Neural progenitor cell (in vitro differentiated cells): Measurements from ENCODE around the gene BRD9. TPM values are rescaled to one million over a fixed set of nuclear protein-coding genes. Genes with fewer than 3 reads are reported as not detected.

Source experiments
- DNase-seq: peaks from one replicate; pipeline ENCODE4 v3.0.0-alpha.2; 2016; ENCODE audit warnings: low spot score
- H2AFZ ChIP-seq: fragments of 200-600 bp; sonication (generic); replicated peaks from 2 replicates; pipeline ENCODE4 v1.6.1; 2016; ENCODE audit warnings: antibody characterized with exemption
- H3F3A ChIP-seq: fragments of 200-600 bp; sonication (generic); 2 replicates; pipeline ENCODE4 v1.6.1; 2016; ENCODE audit warnings: antibody characterized with exemption, low read depth
- H3K27ac ChIP-seq: fragments of 200-600 bp; sonication (generic); 2 replicates; pipeline ENCODE4 v1.5.1; 2016; ENCODE audit warnings: mild to moderate bottlenecking
- H3K27me3 ChIP-seq: fragments of 200-600 bp; sonication (generic); 2 replicates; pipeline ENCODE4 v1.6.1; 2016; ENCODE audit warnings: mild to moderate bottlenecking, moderate library complexity
- H3K36me3 ChIP-seq: fragments of 200-600 bp; sonication (generic); 2 replicates; pipeline ENCODE4 v1.5.1; 2016
- H3K4me1 ChIP-seq: fragments of 200-600 bp; sonication (generic); 2 replicates; pipeline ENCODE4 v1.6.1; 2016; ENCODE audit warnings: mixed run types
- H3K4me2 ChIP-seq: fragments of 200-600 bp; sonication (generic); 2 replicates; pipeline ENCODE4 v1.6.1; 2016
- H3K4me3 ChIP-seq: fragments of 200-600 bp; sonication (generic); 2 replicates; pipeline ENCODE4 v1.5.1; 2016
- H3K79me2 ChIP-seq: fragments of 200-600 bp; sonication (generic); 2 replicates; pipeline ENCODE4 v1.6.1; 2016; ENCODE audit warnings: low read depth
- H3K9ac ChIP-seq: fragments of 200-600 bp; sonication (generic); 2 replicates; pipeline ENCODE4 v1.6.1; 2016
- H3K9me3 ChIP-seq: fragments of 200-600 bp; sonication (generic); 2 replicates; pipeline ENCODE4 v1.5.1; 2016; ENCODE audit warnings: low read depth
- H4K20me1 ChIP-seq: fragments of 200-600 bp; sonication (generic); 2 replicates; pipeline ENCODE4 v1.6.1; 2016; ENCODE audit warnings: low read depth
- H3K27ac Mint-ChIP-seq: 3 replicates; pipeline ENCODE4 v1.8.0; 2021; ENCODE audit warnings: mixed read lengths
- H3K27me3 Mint-ChIP-seq: 2 replicates; pipeline ENCODE4 v1.8.0; 2022; ENCODE audit warnings: low read depth, mild to moderate bottlenecking, inconsistent platforms, moderate library complexity, mixed read lengths; ENCODE audit not compliant: insufficient read depth
- H3K36me3 Mint-ChIP-seq: 3 replicates; pipeline ENCODE4 v1.8.0; 2021; ENCODE audit warnings: mixed read lengths
- H3K4me1 Mint-ChIP-seq: 3 replicates; pipeline ENCODE4 v1.8.0; 2021; ENCODE audit warnings: mixed read lengths
- H3K4me3 Mint-ChIP-seq: 3 replicates; pipeline ENCODE4 v1.8.0; 2021; ENCODE audit warnings: mild to moderate bottlenecking, moderate library complexity, mixed read lengths
- H3K9me3 Mint-ChIP-seq: 3 replicates; pipeline ENCODE4 v1.8.0; 2020; ENCODE audit warnings: mixed read lengths
- CTCF ChIP-seq: fragments of 200-600 bp; sonication (generic); IDR thresholded peaks from 2 replicates; pipeline ENCODE4 v1.5.1; 2017; ENCODE audit warnings: antibody characterized with exemption, mild to moderate bottlenecking
- EZH2 ChIP-seq: fragments of 200-600 bp; sonication (generic); IDR thresholded peaks from 2 replicates; pipeline ENCODE4 v1.6.1; 2017; ENCODE audit warnings: antibody characterized with exemption, mild to moderate bottlenecking, moderate library complexity
- EZH2phosphoT487 ChIP-seq: fragments of 200-600 bp; sonication (generic); IDR thresholded peaks from 2 replicates; pipeline ENCODE4 v1.6.1; 2017; ENCODE audit warnings: antibody characterized with exemption
- total RNA-seq: library from RNA; depleted of rRNA; stranded (reverse); fragments of >200 nt; gene quantifications from 2 replicates; pipeline ENCODE4 v1.2.3, GENCODE V29; 2015; ENCODE audit warnings: low replicate concordance

The BRD9 gene
- total RNA-seq, 1 donor from 2014 or later, result 37.5 TPM

- no peaks in the 10 kb centered on the region for H3K9me3 ChIP-seq
- no peaks in the 10 kb centered on the region for H3K79me2 ChIP-seq
- H3K4me2 ChIP-seq, result no peak overlapping the region
- H3K27ac Mint-ChIP-seq, result no peak overlapping the region
- H2AFZ ChIP-seq, result no peak overlapping the region
- H4K20me1 ChIP-seq, result peaks cover 10% of the 10 kb centered on the region
- peaks cover 4% of the 10 kb centered on the region for H3K36me3 ChIP-seq
- H3K4me3 Mint-ChIP-seq, result no peak overlapping the region
- H3K9ac ChIP-seq, result no peak overlapping the region
- peaks cover 21% of the 10 kb centered on the region for H3K4me1 Mint-ChIP-seq
- H3K4me3 ChIP-seq, result no peak overlapping the region
- DNase-seq, result no peak
- H3K9me3 Mint-ChIP-seq, result no peaks in the 10 kb centered on the region
- no peaks in the 10 kb centered on the region for H3K27me3 ChIP-seq
- H3K27me3 Mint-ChIP-seq, result peaks cover 6% of the 10 kb centered on the region
- H3K36me3 Mint-ChIP-seq, result peaks cover 9% of the 10 kb centered on the region
- H3F3A ChIP-seq, result peaks cover 4% of the 10 kb centered on the region
- no peak overlapping the region for H3K27ac ChIP-seq
- H3K4me1 ChIP-seq, result peaks cover 12% of the 10 kb centered on the region
- no peak for TF ChIP-seq EZH2
- TF ChIP-seq CTCF, result no peak
- no peak for TF ChIP-seq EZH2phosphoT487
Observed at GRCh38 chr5:909086-909485, 16.5 kb upstream of the BRD9 start.

- Histone ChIP-seq H3K4me1 (peaks cover 11% of the 10 kb centered on the region), H3K36me3 (peaks cover 8% of the 10 kb centered on the region), H4K20me1 (peaks cover 5% of the 10 kb centered on the region), H2AFZ (no peak overlapping the region), H3F3A (peaks cover 4% of the 10 kb centered on the region), H3K9me3 (no peaks in the 10 kb centered on the region), H3K27ac (no peak overlapping the region), H3K79me2 (no peaks in the 10 kb centered on the region), H3K27me3 (no peaks in the 10 kb centered on the region), H3K9ac (no peak overlapping the region), H3K4me2 (no peak overlapping the region), H3K4me3 (no peak overlapping the region)
- H3K4me1 Mint-ChIP-seq, result peaks cover 16% of the 10 kb centered on the region
- DNase-seq, result no peak
- TF ChIP-seq CTCF (no peak), EZH2 (no peak), EZH2phosphoT487 (no peak)
- no peaks in the 10 kb centered on the region for H3K9me3 Mint-ChIP-seq
- H3K36me3 Mint-ChIP-seq, result peaks cover 8% of the 10 kb centered on the region
- no peak overlapping the region for H3K27ac Mint-ChIP-seq
- H3K4me3 Mint-ChIP-seq, result no peak overlapping the region
- peaks cover 6% of the 10 kb centered on the region for H3K27me3 Mint-ChIP-seq
Observed at GRCh38 chr5:908172-908571, 15.6 kb upstream of the BRD9 start.

GRCh38 chr5:907366-907910 lies 14.8 kb upstream of the BRD9 start:
- Histone ChIP-seq H3K4me1 (peaks cover 4% of the 10 kb centered on the region), H3K4me2 (no peak overlapping the region), H3F3A (no peaks in the 10 kb centered on the region), H2AFZ (no peak overlapping the region), H3K4me3 (no peak overlapping the region), H3K79me2 (no peaks in the 10 kb centered on the region), H3K36me3 (peaks cover 8% of the 10 kb centered on the region), H3K9me3 (no peaks in the 10 kb centered on the region), H4K20me1 (peaks cover 9% of the 10 kb centered on the region), H3K27me3 (no peaks in the 10 kb centered on the region), H3K27ac (no peak overlapping the region), H3K9ac (no peak overlapping the region)
- Mint-ChIP-seq H3K27ac (no peak overlapping the region), H3K36me3 (peaks cover 6% of the 10 kb centered on the region), H3K4me3 (no peak overlapping the region), H3K9me3 (no peaks in the 10 kb centered on the region), H3K4me1 (peaks cover 9% of the 10 kb centered on the region), H3K27me3 (peaks cover 6% of the 10 kb centered on the region)
- TF ChIP-seq EZH2phosphoT487 (no peak), EZH2 (no peak)
- no peak for DNase-seq

- no peak overlapping the region for H2AFZ ChIP-seq
- no peaks in the 10 kb centered on the region for H3K4me1 ChIP-seq
- H3K27me3 ChIP-seq, result no peaks in the 10 kb centered on the region
- H3K4me3 ChIP-seq, result no peak overlapping the region
- H3K9me3 ChIP-seq, result no peaks in the 10 kb centered on the region
- TF ChIP-seq EZH2 (no peak), EZH2phosphoT487 (no peak), CTCF (no peak)
- peaks cover 3% of the 10 kb centered on the region for H3K27me3 Mint-ChIP-seq
- no peaks in the 10 kb centered on the region for H3K9me3 Mint-ChIP-seq
- peaks cover 8% of the 10 kb centered on the region for H3K36me3 ChIP-seq
- no peak overlapping the region for H3K4me3 Mint-ChIP-seq
- no peak overlapping the region for H3K27ac Mint-ChIP-seq
- H3K4me2 ChIP-seq, result no peak overlapping the region
- peaks cover 4% of the 10 kb centered on the region for H4K20me1 ChIP-seq
- no peak for DNase-seq
- H3K4me1 Mint-ChIP-seq, result no peaks in the 10 kb centered on the region
- H3K9ac ChIP-seq, result no peak overlapping the region
- no peak overlapping the region for H3K27ac ChIP-seq
- H3F3A ChIP-seq, result no peaks in the 10 kb centered on the region
- no peaks in the 10 kb centered on the region for H3K79me2 ChIP-seq
- peaks cover 4% of the 10 kb centered on the region for H3K36me3 Mint-ChIP-seq
Observed at GRCh38 chr5:905139-905642, 12.6 kb upstream of the BRD9 start.
